Progenitor cell of endocrine pancreas (in vitro differentiated cells): ENCODE data around the gene SESN1. TPM values are rescaled to one million over a fixed set of nuclear protein-coding genes. Genes with fewer than 3 reads are reported as not detected.

Experiments
- DNase-seq: peaks from one replicate; pipeline ENCODE4 v3.0.0; 2021; ENCODE audit warnings: low spot score; ENCODE audit not compliant: unreplicated experiment
- H3K27ac Mint-ChIP-seq: 2 replicates; pipeline ENCODE4 v1.8.0; 2021; ENCODE audit warnings: mild to moderate bottlenecking, moderate library complexity, mixed read lengths
- H3K27me3 Mint-ChIP-seq: 2 replicates; pipeline ENCODE4 v1.8.0; 2021; ENCODE audit warnings: mixed read lengths
- H3K36me3 Mint-ChIP-seq: 2 replicates; pipeline ENCODE4 v1.8.0; 2022; ENCODE audit warnings: mixed read lengths; ENCODE audit not compliant: insufficient read depth
- H3K4me1 Mint-ChIP-seq: 2 replicates; pipeline ENCODE4 v1.8.0; 2021; ENCODE audit warnings: low read depth, mixed read lengths
- H3K4me3 Mint-ChIP-seq: 2 replicates; pipeline ENCODE4 v1.8.0; 2021; ENCODE audit warnings: low read depth, mild to moderate bottlenecking, moderate library complexity, mixed read lengths
- H3K9me3 Mint-ChIP-seq: 2 replicates; pipeline ENCODE4 v1.8.0; 2021; ENCODE audit warnings: low read depth, mixed read lengths
- total RNA-seq: library from RNA; stranded (reverse); gene quantifications from 2 replicates; pipeline ENCODE4 v1.2.1, GENCODE V29; 2021
- TF ChIP-seq, protein P1 (sequence below): fragments of 200-600 bp; sonication (generic); IDR thresholded peaks from one replicate; pipeline ENCODE4 v1.5.0; 2021; ENCODE audit warnings: antibody characterized with exemption, mild to moderate bottlenecking; ENCODE audit not compliant: unreplicated experiment

Gene SESN1
- total RNA-seq, 1 donor from 2014 or later: 23.9 TPM

- Mint-ChIP-seq H3K4me1 (peaks cover 29% of the 10 kb centered on the region), H3K9me3 (no peaks in the 10 kb centered on the region), H3K4me3 (no peak overlapping the region), H3K36me3 (no peaks in the 10 kb centered on the region), H3K27me3 (peaks cover 15% of the 10 kb centered on the region), H3K27ac (no peak overlapping the region)
- no peak for DNase-seq
- TF ChIP-seq, protein P1, sequence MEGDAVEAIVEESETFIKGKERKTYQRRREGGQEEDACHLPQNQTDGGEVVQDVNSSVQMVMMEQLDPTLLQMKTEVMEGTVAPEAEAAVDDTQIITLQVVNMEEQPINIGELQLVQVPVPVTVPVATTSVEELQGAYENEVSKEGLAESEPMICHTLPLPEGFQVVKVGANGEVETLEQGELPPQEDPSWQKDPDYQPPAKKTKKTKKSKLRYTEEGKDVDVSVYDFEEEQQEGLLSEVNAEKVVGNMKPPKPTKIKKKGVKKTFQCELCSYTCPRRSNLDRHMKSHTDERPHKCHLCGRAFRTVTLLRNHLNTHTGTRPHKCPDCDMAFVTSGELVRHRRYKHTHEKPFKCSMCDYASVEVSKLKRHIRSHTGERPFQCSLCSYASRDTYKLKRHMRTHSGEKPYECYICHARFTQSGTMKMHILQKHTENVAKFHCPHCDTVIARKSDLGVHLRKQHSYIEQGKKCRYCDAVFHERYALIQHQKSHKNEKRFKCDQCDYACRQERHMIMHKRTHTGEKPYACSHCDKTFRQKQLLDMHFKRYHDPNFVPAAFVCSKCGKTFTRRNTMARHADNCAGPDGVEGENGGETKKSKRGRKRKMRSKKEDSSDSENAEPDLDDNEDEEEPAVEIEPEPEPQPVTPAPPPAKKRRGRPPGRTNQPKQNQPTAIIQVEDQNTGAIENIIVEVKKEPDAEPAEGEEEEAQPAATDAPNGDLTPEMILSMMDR: no peak
Observed at GRCh38 chr6:108944707-108945680, 149.7 kb downstream of the SESN1 start.

DNA sequence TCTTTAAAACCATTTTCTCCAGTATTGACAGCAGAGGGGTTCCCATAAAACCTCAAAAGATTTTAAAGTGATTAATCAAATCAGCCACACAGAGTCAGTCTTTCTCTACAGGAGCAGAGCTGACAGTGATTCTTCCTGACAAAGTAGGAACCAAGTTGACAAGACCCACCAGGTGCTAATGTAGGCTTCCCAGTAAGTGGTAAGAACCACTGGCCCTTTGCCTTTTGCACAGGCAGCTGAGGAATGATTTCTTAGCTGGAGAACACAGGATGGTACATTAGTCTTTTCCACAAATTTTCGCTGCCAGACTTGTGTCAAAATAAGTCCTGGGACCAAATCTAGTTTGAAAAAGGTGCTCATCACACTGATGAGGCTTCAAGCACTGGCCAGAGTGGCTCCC lies 150.6 kb downstream of the SESN1 start:
- H3K36me3 Mint-ChIP-seq: no peaks in the 10 kb centered on the region
- no peak overlapping the region for H3K4me3 Mint-ChIP-seq
- H3K27ac Mint-ChIP-seq: no peak overlapping the region

DNA sequence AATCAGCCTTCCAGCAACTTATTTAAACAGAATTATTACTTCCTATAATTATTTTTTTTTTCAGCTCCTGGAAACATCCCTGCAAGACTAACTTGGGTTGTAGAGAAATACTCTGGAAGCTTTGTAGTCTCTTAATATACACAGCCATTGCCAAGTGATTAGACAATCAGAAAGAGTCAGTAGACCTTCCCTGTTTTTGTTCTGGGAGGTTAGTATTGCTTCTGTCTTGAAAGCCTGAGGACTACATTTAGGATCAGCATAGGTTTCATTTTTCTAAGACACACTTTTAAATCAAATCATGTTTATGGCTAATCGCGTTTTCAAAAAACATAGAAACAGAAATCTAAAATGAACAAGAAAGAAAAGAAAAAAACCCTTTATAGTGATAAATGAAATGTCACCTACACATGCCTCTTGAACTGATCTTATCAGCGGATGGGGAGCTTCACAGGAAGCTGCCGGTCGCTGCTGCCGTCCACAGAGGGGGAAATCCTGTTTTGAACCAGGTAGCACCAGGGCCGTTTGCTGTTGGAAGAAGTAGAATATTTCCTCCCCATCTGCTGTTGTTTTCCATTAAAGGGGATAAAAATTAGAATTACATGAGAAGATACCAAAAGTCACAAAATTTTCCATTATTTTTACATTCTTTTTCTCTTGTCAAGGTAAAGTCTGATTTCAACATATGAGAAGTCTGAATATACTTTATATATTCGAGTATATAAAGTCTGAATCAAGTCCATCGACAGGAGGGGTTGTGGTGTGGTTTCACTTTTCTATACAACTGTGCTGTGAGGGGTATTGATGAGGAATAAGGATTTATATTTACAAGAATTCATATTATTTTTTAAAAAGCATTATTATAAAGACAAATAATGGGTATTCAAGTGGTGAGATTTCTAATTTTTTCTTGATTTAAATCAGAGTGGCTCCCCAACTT lies 151.8 kb downstream of the SESN1 start:
- no peak overlapping the region for H3K27ac Mint-ChIP-seq
- no peaks in the 10 kb centered on the region for H3K36me3 Mint-ChIP-seq
- no peak for DNase-seq
- H3K4me3 Mint-ChIP-seq: no peak overlapping the region
- TF ChIP-seq, protein P1: no peak
- peaks cover 29% of the 10 kb centered on the region for H3K4me1 Mint-ChIP-seq
- peaks cover 4% of the 10 kb centered on the region for H3K9me3 Mint-ChIP-seq
- peaks cover 15% of the 10 kb centered on the region for H3K27me3 Mint-ChIP-seq

More for the DNA sequence above, 150.6 kb downstream of the SESN1 start:
- TF ChIP-seq, protein P1: no peak
- Mint-ChIP-seq H3K9me3 (peaks cover 4% of the 10 kb centered on the region), H3K4me1 (peaks cover 29% of the 10 kb centered on the region), H3K27me3 (peaks cover 15% of the 10 kb centered on the region)
- no peak for DNase-seq

DNA sequence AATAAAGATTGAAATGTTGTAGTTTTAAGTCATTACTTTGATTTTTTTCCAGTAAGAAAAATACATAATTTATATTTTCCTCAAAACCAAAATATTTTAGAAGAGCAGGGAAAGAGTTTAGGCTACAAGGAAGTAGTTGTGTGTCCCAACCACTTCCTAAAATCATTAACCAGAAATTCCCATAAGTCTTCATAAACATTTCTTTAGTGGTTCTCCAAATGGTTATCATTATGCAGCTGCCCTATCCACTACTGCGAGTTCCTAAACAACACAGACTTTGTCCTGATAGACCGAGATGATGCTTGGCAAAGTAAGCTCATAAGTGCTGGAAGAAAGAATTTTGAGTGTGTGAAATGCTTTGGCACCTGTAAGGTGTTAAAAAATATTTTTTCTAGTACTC lies 152.8 kb downstream of the SESN1 start:
- Mint-ChIP-seq H3K4me1 (peaks cover 25% of the 10 kb centered on the region), H3K27me3 (peaks cover 13% of the 10 kb centered on the region), H3K9me3 (peaks cover 4% of the 10 kb centered on the region), H3K36me3 (no peaks in the 10 kb centered on the region), H3K4me3 (no peak overlapping the region), H3K27ac (no peak overlapping the region)
- TF ChIP-seq, protein P1: no peak
- DNase-seq: no peak

GRCh38 chr6:108941281-108941680 lies 153.4 kb downstream of the SESN1 start:
- peaks cover 4% of the 10 kb centered on the region for H3K9me3 Mint-ChIP-seq
- H3K4me3 Mint-ChIP-seq: no peak overlapping the region
- peaks cover 10% of the 10 kb centered on the region for H3K27me3 Mint-ChIP-seq
- no peak for DNase-seq
- peaks cover 19% of the 10 kb centered on the region for H3K4me1 Mint-ChIP-seq
- H3K27ac Mint-ChIP-seq: no peak overlapping the region
- TF ChIP-seq, protein P1: no peak
- H3K36me3 Mint-ChIP-seq: no peaks in the 10 kb centered on the region
